H1 (cell line): ENCODE data around the gene MFNG. TPM values are rescaled to one million over a fixed set of nuclear protein-coding genes. Genes with fewer than 3 reads are reported as not detected.

Experiments used
- CBX5 ChIP-seq: fragments of 300-800, 300-1000 bp; sonication (generic); IDR thresholded peaks from 2 replicates; pipeline ENCODE4 v1.7.1; 2016; ENCODE audit warnings: antibody characterized with exemption, low read length, low read depth
- EP300 ChIP-seq, 2 experiments: IDR thresholded peaks; 1 replicate in 1 of 2; 2 replicates in 1 of 2; pipeline ENCODE4 v1.6.1; 2011 to 2012; ENCODE audit warnings: low read depth in 2 of 2, low read length in 2 of 2, mild to moderate bottlenecking in 2 of 2, borderline replicate concordance in 1 of 2, inconsistent platforms in 1 of 2, moderate library complexity in 1 of 2
- FOSL1 ChIP-seq: IDR thresholded peaks from 2 replicates; pipeline ENCODE4 v1.6.1; 2011; ENCODE audit warnings: mild to moderate bottlenecking, low read depth, low read length, moderate library complexity; ENCODE audit not compliant: insufficient read depth
- polyA plus RNA-seq, 7 experiments: library from polyadenylated mRNA; depleted of rRNA in 3 of 7; stranded (reverse) in 5 of 7; unstranded in 2 of 7; fragments of >200 nt in 5 of 7; fragments of 200-250 nt in 2 of 7; gene quantifications; 1 replicate in 5 of 7; 2 replicates in 1 of 7; 4 replicates in 1 of 7; pipeline versions ENCODE4 v1.2.1 to v1.2.3, GENCODE V29; 2011 to 2013; ENCODE audit warnings: missing spikeins in 2 of 7, mixed read lengths in 2 of 7
- total RNA-seq: library from RNA; stranded (reverse); fragmentation: NEBNext Ultra II Directional; extraction: Animal tissue kit (Norgen Biotek cat#: 25700); gene quantifications from 2 replicates; pipeline ENCODE4 v1.2.1, GENCODE V29; 2021
- TF ChIP-seq, protein P1 (sequence below): IDR thresholded peaks from 2 replicates; pipeline ENCODE4 v1.6.1; 2012; ENCODE audit warnings: inconsistent platforms

MFNG gene
- total and polyA plus RNA-seq, 2 of the 8 experiments (the other 6 are each of a cell fraction or from before 2014, with no cell fraction given): 1.7 to 5.5 TPM

- TF ChIP-seq CBX5: no peak
- no peak for TF ChIP-seq EP300 (IDR thresholded peaks at IDR 0.05; ENCODE audit: borderline replicate concordance in 1 of 2, low read depth in 2 of 2, low read length in 2 of 2)
- TF ChIP-seq FOSL1: no peak
- TF ChIP-seq, protein P1, sequence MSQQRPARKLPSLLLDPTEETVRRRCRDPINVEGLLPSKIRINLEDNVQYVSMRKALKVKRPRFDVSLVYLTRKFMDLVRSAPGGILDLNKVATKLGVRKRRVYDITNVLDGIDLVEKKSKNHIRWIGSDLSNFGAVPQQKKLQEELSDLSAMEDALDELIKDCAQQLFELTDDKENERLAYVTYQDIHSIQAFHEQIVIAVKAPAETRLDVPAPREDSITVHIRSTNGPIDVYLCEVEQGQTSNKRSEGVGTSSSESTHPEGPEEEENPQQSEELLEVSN: no peak
These were observed 54.1 kb downstream of the MFNG start (continued) for GRCh38 chr22:37431801-37432707.
